Hematopoietic multipotent progenitor cell treated with erythropoietin and hydrocortisone succinate and interleukin-3 and kit ligand, for 17 days (in vitro differentiated cells): ENCODE measurements around the gene CD63.

Source experiments
- DNase-seq: peaks from one replicate; pipeline ENCODE4 v3.0.0-alpha.2; 2015; ENCODE audit warnings: low spot score

Gene CD63

GRCh38 chr12:55686366-55687010 is 42.3 kb downstream of the CD63 start:
- DNase-seq: no peak

GRCh38 chr12:55685671-55686070 is 43.1 kb downstream of the CD63 start:
- no peak for DNase-seq

GRCh38 chr12:55684761-55685370 is 43.9 kb downstream of the CD63 start:
- DNase-seq: no peak

GRCh38 chr12:55683676-55684075 is 45.1 kb downstream of the CD63 start:
- no peak for DNase-seq

- no peak for DNase-seq
These were observed 46.6 kb downstream of the CD63 start for GRCh38 chr12:55682087-55682796.

- DNase-seq: no peak
These were observed 47.4 kb downstream of the CD63 start for GRCh38 chr12:55681142-55682077.

- DNase-seq: no peak
These were observed 49.1 kb downstream of the CD63 start for GRCh38 chr12:55679691-55680090.

- no peak for DNase-seq
These were observed 52.1 kb downstream of the CD63 start for GRCh38 chr12:55676707-55677106.

- no peak for DNase-seq
These were observed 53.1 kb downstream of the CD63 start for GRCh38 chr12:55675666-55676065.
